Keratinocyte (primary cell): ENCODE data around the gene SEL1L. TPM values are rescaled to one million over a fixed set of nuclear protein-coding genes. Genes with fewer than 3 reads are reported as not detected.

Experiments used
- DNase-seq: peaks from one replicate; pipeline ENCODE4 v3.0.0-alpha.2; 2011; ENCODE audit warnings: low read depth, missing footprints, low spot score
- FAIRE-seq: peaks from 2 replicates; lab custom pipeline; 2011; peaks lifted over from hg19 to GRCh38; lab: Jason Lieb, UNC
- H2AFZ ChIP-seq: 2 replicates; pipeline ENCODE4 v1.6.0; 2012; ENCODE audit warnings: low read length, control low read depth, inconsistent platforms; ENCODE audit not compliant: control insufficient read depth
- H3K27ac ChIP-seq: 2 replicates; pipeline ENCODE4 v1.5.1; 2011; ENCODE audit warnings: low read length; ENCODE audit not compliant: control insufficient read depth, insufficient read depth
- H3K27me3 ChIP-seq: 3 replicates; pipeline ENCODE4 v1.6.0; 2011; ENCODE audit warnings: low read length; ENCODE audit not compliant: control insufficient read depth, insufficient read depth; ENCODE audit errors: extremely low read depth
- H3K36me3 ChIP-seq, 2 experiments: 2 replicates in 1 of 2; 3 replicates in 1 of 2; pipeline ENCODE4 v1.5.1; 2011; ENCODE audit warnings: low read length in 2 of 2, mild to moderate bottlenecking in 1 of 2; ENCODE audit not compliant: control insufficient read depth in 2 of 2, insufficient read depth in 2 of 2; ENCODE audit errors: extremely low read depth in 1 of 2
- H3K4me1 ChIP-seq: 3 replicates; pipeline ENCODE4 v1.5.1; 2011; ENCODE audit warnings: low read length; ENCODE audit not compliant: control insufficient read depth, insufficient read depth; ENCODE audit errors: extremely low read depth
- H3K4me2 ChIP-seq: 3 replicates; pipeline ENCODE4 v1.6.0; 2011; ENCODE audit warnings: low read depth, low read length; ENCODE audit not compliant: control insufficient read depth, insufficient read depth; ENCODE audit errors: extremely low read depth
- H3K4me3 ChIP-seq, 3 experiments: fragments of 200-600 bp in 1 of 3; sonication (generic) in 1 of 3; 2 replicates in 2 of 3; 3 replicates in 1 of 3; pipeline ENCODE4 v1.5.1; 2011 to 2016; ENCODE audit warnings: low read length in 3 of 3, mild to moderate bottlenecking in 3 of 3, control low read depth in 2 of 3, inconsistent platforms in 1 of 3, low read depth in 1 of 3, mixed read lengths in 1 of 3, mixed run types in 1 of 3, moderate library complexity in 1 of 3; ENCODE audit not compliant: control insufficient read depth in 2 of 3, insufficient read depth in 2 of 3; ENCODE audit errors: extremely low read depth in 1 of 3
- H3K79me2 ChIP-seq: 2 replicates; pipeline ENCODE4 v1.6.0; 2012; ENCODE audit warnings: low read length; ENCODE audit not compliant: control insufficient read depth, insufficient read depth
- H3K9ac ChIP-seq: 3 replicates; pipeline ENCODE4 v1.6.0; 2011; ENCODE audit warnings: low read length; ENCODE audit not compliant: control insufficient read depth, insufficient read depth; ENCODE audit errors: extremely low read depth
- H3K9me1 ChIP-seq: 3 replicates; pipeline ENCODE4 v1.6.0; 2011; ENCODE audit warnings: low read length; ENCODE audit not compliant: control insufficient read depth, insufficient read depth; ENCODE audit errors: extremely low read depth
- H3K9me3 ChIP-seq: 2 replicates; pipeline ENCODE4 v1.5.1; 2012; ENCODE audit warnings: low read depth, low read length; ENCODE audit not compliant: control insufficient read depth
- H4K20me1 ChIP-seq: 3 replicates; pipeline ENCODE4 v1.6.0; 2011; ENCODE audit warnings: low read length; ENCODE audit not compliant: control insufficient read depth, insufficient read depth; ENCODE audit errors: extremely low read depth
- CTCF ChIP-seq, 3 experiments: IDR thresholded peaks in 1 of 3; conservative IDR thresholded peaks in 1 of 3; optimal IDR thresholded peaks in 1 of 3; 2 replicates in 2 of 3; 3 replicates in 1 of 3; pipeline versions ENCODE3 to v1.5.1; 2011; ENCODE audit warnings: low read length in 3 of 3, mild to moderate bottlenecking in 3 of 3, moderate library complexity in 2 of 3, control low read depth in 1 of 3, inconsistent platforms in 1 of 3; ENCODE audit not compliant: insufficient read depth in 2 of 3; ENCODE audit errors: extremely low read depth in 1 of 3
- EZH2 ChIP-seq: IDR thresholded peaks from one replicate; pipeline ENCODE4 v1.6.1; 2012; ENCODE audit warnings: inconsistent platforms, mild to moderate bottlenecking, low read length, moderate library complexity
- dilution Hi-C: fragments of 300-500 bp; cut with MboI; formaldehyde crosslinking; loops from one replicate; pipeline ENCODE4 v1.7.0; 2020; ENCODE audit warnings: low sequenced_read_pairs; ENCODE audit not compliant: extremely low pct_ligation_motif_present
- polyA plus RNA-seq, 5 experiments: library from polyadenylated mRNA; depleted of rRNA in 3 of 5; stranded (reverse) in 3 of 5; stranded (forward) in 1 of 5; unstranded in 1 of 5; fragments of >200 nt; gene quantifications; 1 replicate in 1 of 5; 2 replicates in 3 of 5; 3 replicates in 1 of 5; pipeline versions ENCODE4 v1.2.1 to v1.2.3, GENCODE V29; 2011 to 2012; ENCODE audit warnings: missing spikeins in 2 of 5, low read depth in 1 of 5, low replicate concordance in 1 of 5

SEL1L gene
- polyA plus RNA-seq, 1 donor (not counting 4 experiments of a cell fraction or from before 2014, with no cell fraction given): 19.7 TPM

- peak overlapping the region; percentile 97 for H2AFZ ChIP-seq
- FAIRE-seq (no peak), DNase-seq (no peak)
- TF ChIP-seq EZH2 (no peak), CTCF (optimal IDR thresholded peaks at IDR 0.05 in 1 of 3, IDR thresholded peaks at IDR 0.05 in 1 of 3, conservative IDR thresholded peaks at IDR 0.05 in 1 of 3; ENCODE audit: extremely low read depth in 1 of 3, insufficient read depth in 2 of 3, low read length in 3 of 3) (no peak)
- peaks cover 37% of the 10 kb centered on the region for H3K4me1 ChIP-seq
- H3K27me3 ChIP-seq: no peaks in the 10 kb centered on the region
- H3K79me2 ChIP-seq: peaks cover 41% of the 10 kb centered on the region
- peak overlapping the region; percentile 77 for H3K27ac ChIP-seq
- no peaks in the 10 kb centered on the region for H3K9me3 ChIP-seq
- peak overlapping the region; percentile 88 for H3K9ac ChIP-seq
- H3K9me1 ChIP-seq: no peaks in the 10 kb centered on the region
- H4K20me1 ChIP-seq: no peaks in the 10 kb centered on the region
- H3K4me2 ChIP-seq: peak overlapping the region; percentile 72
- peak overlapping the region; percentile 92 to 95 (median 94) for H3K4me3 ChIP-seq
- dilution Hi-C loops: no loop called here
- no peaks in the 10 kb centered on the region for H3K36me3 ChIP-seq
These were observed 479 bp downstream of the SEL1L start for GRCh38 chr14:81533212-81533535.

GRCh38 chr14:81529391-81529790 lies 4.3 kb downstream of the SEL1L start:
- H4K20me1 ChIP-seq: no peaks in the 10 kb centered on the region
- TF ChIP-seq CTCF (optimal IDR thresholded peaks at IDR 0.05 in 1 of 3, IDR thresholded peaks at IDR 0.05 in 1 of 3, conservative IDR thresholded peaks at IDR 0.05 in 1 of 3; ENCODE audit: extremely low read depth in 1 of 3, insufficient read depth in 2 of 3, low read length in 3 of 3) (no peak), EZH2 (no peak)
- no peaks in the 10 kb centered on the region for H3K27me3 ChIP-seq
- H3K9me1 ChIP-seq: no peaks in the 10 kb centered on the region
- H3K4me2 ChIP-seq: peak overlapping the region; percentile 9
- H3K4me1 ChIP-seq: peaks cover 18% of the 10 kb centered on the region
- H2AFZ ChIP-seq: no peak overlapping the region
- no peak overlapping the region for H3K4me3 ChIP-seq
- no peak for FAIRE-seq
- dilution Hi-C loops: no loop called here
- no peak for DNase-seq
- no peak overlapping the region for H3K9ac ChIP-seq
- H3K36me3 ChIP-seq: peaks cover 0 to 3% of the 10 kb centered on the region in 2 experiments
- H3K79me2 ChIP-seq: peaks cover 41% of the 10 kb centered on the region
- peak overlapping the region; percentile 70 for H3K27ac ChIP-seq
- H3K9me3 ChIP-seq: no peaks in the 10 kb centered on the region
